ENCODE results near the gene MCM10. TPM values are rescaled to one million over a fixed set of nuclear protein-coding genes. Genes with fewer than 3 reads are reported as not detected.

Gene MCM10
- total and polyA plus RNA-seq, 10 of the 15 experiments (the other 5 are each of a cell fraction or from before 2014, with no cell fraction given) = 5.8 to 35.1 (median 23.7) TPM

DNA sequence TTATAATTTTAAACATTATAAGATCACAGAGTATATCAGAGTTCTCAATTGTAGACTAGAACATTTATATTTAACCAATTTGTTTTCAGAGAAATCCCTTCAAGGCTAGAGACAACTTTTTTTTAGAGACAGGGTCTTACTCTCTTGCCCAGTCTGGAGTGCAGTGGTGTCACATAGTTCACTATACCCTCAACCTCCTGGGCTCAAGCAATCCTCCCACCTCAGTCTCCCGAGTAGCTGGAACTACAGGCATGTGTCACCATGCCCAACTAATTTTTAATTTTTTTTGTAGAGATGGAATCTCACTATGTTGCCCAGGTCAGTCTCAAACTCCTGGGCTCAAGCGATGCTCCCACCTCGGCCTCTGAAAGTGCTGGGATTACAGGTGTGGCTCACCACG, 57.5 kb downstream of the MCM10 start:
- Histone ChIP-seq H3K36me3 (ENCODE audit: control insufficient read depth in 2 of 2, insufficient read depth in 2 of 2, low read length in 1 of 2) (no peaks in the 10 kb centered on the region), H3K9ac (ENCODE audit: control insufficient read depth, insufficient read depth, low read length) (no peak overlapping the region), H2AFZ (ENCODE audit: control insufficient read depth, low read depth, low read length) (no peak overlapping the region), H3K4me3 (no peak overlapping the region), H3K4me1 (ENCODE audit: control insufficient read depth, insufficient read depth, low read length) (no peaks in the 10 kb centered on the region), H3K9me3 (replicated peaks; ENCODE audit: control insufficient read depth, insufficient read depth, low read length) (no peaks in the 10 kb centered on the region), H4K20me1 (ENCODE audit: control insufficient read depth, insufficient read depth) (no peaks in the 10 kb centered on the region), H3K27me3 (replicated peaks in 1 of 2; ENCODE audit: control insufficient read depth in 2 of 2, insufficient read depth in 2 of 2, low read length in 1 of 2) (no peaks in the 10 kb centered on the region), H3K27ac (ENCODE audit: control insufficient read depth, insufficient read depth) (no peak overlapping the region), H3K4me2 (ENCODE audit: control insufficient read depth, insufficient read depth) (no peak overlapping the region), H3K79me2 (ENCODE audit: control insufficient read depth, insufficient read depth, low read length) (no peaks in the 10 kb centered on the region)
- intact Hi-C loops (cut with micrococcal nuclease; ENCODE audit: unreplicated experiment) (no loop called here), in situ Hi-C loops (cut with MboI) (no loop called here)
- ATAC-seq (no peak), DNase-seq (ENCODE audit: low read depth, low spot score) (no peak), FAIRE-seq (no peak)
- TF ChIP-seq CHD2 (IDR thresholded peaks at IDR 0.05; ENCODE audit: borderline replicate concordance, low read depth, low read length) (no peak), RBBP5 (conservative IDR thresholded peaks at IDR 0.05) (no peak), YY1 (IDR thresholded peaks at IDR 0.05; ENCODE audit: low read depth, low read length) (no peak), SKIL (IDR thresholded peaks at IDR 0.05; ENCODE audit: low read depth, poor library complexity, severe bottlenecking) (no peak), TCF3 (IDR thresholded peaks at IDR 0.05; ENCODE audit: borderline replicate concordance, insufficient read depth, low read depth, low read length) (no peak), CHD4 (IDR thresholded peaks at IDR 0.05) (no peak), ZBTB11 (CRISPR knock-in tag; IDR thresholded peaks at IDR 0.05) (no peak), IRF5 (IDR thresholded peaks at IDR 0.05; ENCODE audit: borderline replicate concordance) (no peak)
- WGBS (ENCODE audit: insufficient coverage, insufficient replicate concordance, low lambda C conversion rate, missing lambda C conversion rate) = 86% methylated on average over 4 of the region's 4 CpGs
- SMC1A ChIA-PET (ENCODE audit: uncharacterized antibody, unreplicated experiment) = no interaction called here
- POLR2A ChIA-PET = no interaction called here
- RAD21 ChIA-PET (ENCODE audit: unreplicated experiment) = no interaction called here
- no TSS peak for BruUV-seq (replicated peaks)
- CTCF ChIA-PET = no interaction called here

Measured in GM12878 (cell line).